Ishikawa (cell line): ENCODE measurements around the gene CLSTN2.

Experiments used
- CEBPB ChIP-seq: IDR thresholded peaks from 2 replicates; pipeline ENCODE4 v1.6.1; 2012
- CREB1 ChIP-seq: IDR thresholded peaks from 2 replicates; pipeline ENCODE4 v1.6.1; 2012; ENCODE audit warnings: low read depth
- EGR1 ChIP-seq: IDR thresholded peaks from 2 replicates; pipeline ENCODE4 v1.6.1; 2012
- EP300 ChIP-seq: IDR thresholded peaks from 2 replicates; pipeline ENCODE4 v1.6.1; 2012; ENCODE audit warnings: borderline replicate concordance
- FOXM1 ChIP-seq: IDR thresholded peaks from 2 replicates; pipeline ENCODE4 v1.6.1; 2012; ENCODE audit warnings: low read depth, borderline replicate concordance
- MAX ChIP-seq: IDR thresholded peaks from 2 replicates; pipeline ENCODE4 v1.6.1; 2012
- NFIC ChIP-seq: IDR thresholded peaks from 2 replicates; pipeline ENCODE4 v1.6.1; 2012
- RAD21 ChIP-seq: IDR thresholded peaks from 2 replicates; pipeline ENCODE4 v1.6.1; 2012; ENCODE audit warnings: low read depth
- REST ChIP-seq: IDR thresholded peaks from 2 replicates; pipeline ENCODE4 v1.6.1; 2012; ENCODE audit warnings: low read depth, mild to moderate bottlenecking
- TAF1 ChIP-seq: IDR thresholded peaks from 2 replicates; pipeline ENCODE4 v1.6.1; 2012; ENCODE audit warnings: low read depth, mild to moderate bottlenecking
- TCF12 ChIP-seq: IDR thresholded peaks from 2 replicates; pipeline ENCODE4 v1.6.1; 2012; ENCODE audit warnings: low read depth
- TEAD4 ChIP-seq: IDR thresholded peaks from 2 replicates; pipeline ENCODE4 v1.6.1; 2012
- USF1 ChIP-seq: IDR thresholded peaks from 2 replicates; pipeline ENCODE4 v1.6.1; 2012
- YY1 ChIP-seq: IDR thresholded peaks from 2 replicates; pipeline ENCODE4 v1.6.1; 2012; ENCODE audit warnings: low read depth
- ZBTB7A ChIP-seq: IDR thresholded peaks from 2 replicates; pipeline ENCODE4 v1.6.1; 2012; ENCODE audit warnings: low read depth

The CLSTN2 gene

GRCh38 chr3:140160553-140160952 is 225.6 kb downstream of the CLSTN2 start:
- TF ChIP-seq EP300 (no peak), TAF1 (no peak), CEBPB (no peak)

- TF ChIP-seq CREB1 = no peak
- TF ChIP-seq TCF12 = no peak
- TF ChIP-seq FOXM1 = no peak
- TF ChIP-seq YY1 = no peak
- no peak for TF ChIP-seq EP300
- no peak for TF ChIP-seq REST
- no peak for TF ChIP-seq EGR1
- no peak for TF ChIP-seq USF1
- no peak for TF ChIP-seq TEAD4
- TF ChIP-seq RAD21 = no peak
Measured at GRCh38 chr3:140162551-140162950, 227.6 kb downstream of the CLSTN2 start.

- TF ChIP-seq ZBTB7A (no peak), EGR1 (no peak), TCF12 (no peak), YY1 (no peak), NFIC (no peak), USF1 (no peak), EP300 (no peak), TEAD4 (no peak), TAF1 (no peak), RAD21 (no peak), MAX (no peak)
Measured at GRCh38 chr3:140163159-140163763, 228.3 kb downstream of the CLSTN2 start.

- no peak for TF ChIP-seq RAD21
- TF ChIP-seq CEBPB = no peak
- no peak for TF ChIP-seq FOXM1
- no peak for TF ChIP-seq YY1
- no peak for TF ChIP-seq NFIC
- TF ChIP-seq EGR1 = no peak
- no peak for TF ChIP-seq USF1
- no peak for TF ChIP-seq ZBTB7A
- no peak for TF ChIP-seq TEAD4
- TF ChIP-seq EP300 = no peak
- no peak for TF ChIP-seq TAF1
- TF ChIP-seq REST = no peak
- no peak for TF ChIP-seq CREB1
- no peak for TF ChIP-seq TCF12
Measured at GRCh38 chr3:140164156-140164555, 229.2 kb downstream of the CLSTN2 start.

- no peak for TF ChIP-seq RAD21
- TF ChIP-seq MAX = no peak
- no peak for TF ChIP-seq ZBTB7A
- no peak for TF ChIP-seq FOXM1
- no peak for TF ChIP-seq TAF1
- TF ChIP-seq EP300 = no peak
- no peak for TF ChIP-seq EGR1
- TF ChIP-seq NFIC = no peak
- TF ChIP-seq USF1 = no peak
- TF ChIP-seq REST = no peak
- TF ChIP-seq YY1 = no peak
- TF ChIP-seq CEBPB = no peak
- no peak for TF ChIP-seq CREB1
- no peak for TF ChIP-seq TEAD4
- no peak for TF ChIP-seq TCF12
Measured at GRCh38 chr3:140164922-140165590, 230.1 kb downstream of the CLSTN2 start.
